ENCODE results near the gene FYCO1. TPM values are rescaled to one million over a fixed set of nuclear protein-coding genes. Genes with fewer than 3 reads are reported as not detected.

The FYCO1 gene
- total RNA-seq, 1 donor from 2014 or later, result 18.5 TPM

- no peak for ATAC-seq
Observed at GRCh38 chr3:45940781-45941365, 54.8 kb downstream of the FYCO1 start.

GRCh38 chr3:45940004-45940780 lies 55.4 kb downstream of the FYCO1 start:
- ATAC-seq, result no peak

- no peak for ATAC-seq
Observed at GRCh38 chr3:45939341-45939771, 56.3 kb downstream of the FYCO1 start.

GRCh38 chr3:45938864-45939263 lies 56.8 kb downstream of the FYCO1 start:
- ATAC-seq, result peak; percentile 87

- ATAC-seq, result no peak
Observed at GRCh38 chr3:45938043-45938435, 57.6 kb downstream of the FYCO1 start.

GRCh38 chr3:45937206-45938042 lies 58.2 kb downstream of the FYCO1 start:
- ATAC-seq, result no peak

GRCh38 chr3:45936261-45936660 lies 59.4 kb downstream of the FYCO1 start:
- no peak for ATAC-seq

- ATAC-seq, result no peak
Observed at GRCh38 chr3:45933591-45933990, 62.0 kb downstream of the FYCO1 start.

GRCh38 chr3:45932112-45932511 lies 63.5 kb downstream of the FYCO1 start:
- ATAC-seq, result peak; percentile 63

GRCh38 chr3:45931496-45931895 lies 64.1 kb downstream of the FYCO1 start:
- no peak for ATAC-seq

GRCh38 chr3:45929042-45929679 lies 66.5 kb downstream of the FYCO1 start:
- ATAC-seq, result peak; percentile 71

GRCh38 chr3:45927881-45928280 lies 67.7 kb downstream of the FYCO1 start:
- ATAC-seq, result no peak

- no peak for ATAC-seq
Observed at GRCh38 chr3:45923755-45924154, 71.9 kb downstream of the FYCO1 start.

GRCh38 chr3:45922950-45923590 lies 72.6 kb downstream of the FYCO1 start:
- no peak for ATAC-seq

GRCh38 chr3:45922039-45922326 lies 73.6 kb downstream of the FYCO1 start:
- no peak for ATAC-seq

GRCh38 chr3:45921158-45922038 lies 74.2 kb downstream of the FYCO1 start:
- no peak for ATAC-seq

GRCh38 chr3:45917146-45917898 lies 78.3 kb downstream of the FYCO1 start:
- no peak for ATAC-seq

GRCh38 chr3:45915518-45916231 lies 79.9 kb downstream of the FYCO1 start:
- peak; percentile 95 for ATAC-seq

- no peak for ATAC-seq
Observed at GRCh38 chr3:45915059-45915439, 80.6 kb downstream of the FYCO1 start.
